COR-L47 (cell line): ENCODE measurements around the gene BAIAP3.

Experiments
- DNase-seq: peaks from one replicate; lab custom pipeline; 2025; lab: John Stamatoyannopoulos, UW

Gene BAIAP3

DNA sequence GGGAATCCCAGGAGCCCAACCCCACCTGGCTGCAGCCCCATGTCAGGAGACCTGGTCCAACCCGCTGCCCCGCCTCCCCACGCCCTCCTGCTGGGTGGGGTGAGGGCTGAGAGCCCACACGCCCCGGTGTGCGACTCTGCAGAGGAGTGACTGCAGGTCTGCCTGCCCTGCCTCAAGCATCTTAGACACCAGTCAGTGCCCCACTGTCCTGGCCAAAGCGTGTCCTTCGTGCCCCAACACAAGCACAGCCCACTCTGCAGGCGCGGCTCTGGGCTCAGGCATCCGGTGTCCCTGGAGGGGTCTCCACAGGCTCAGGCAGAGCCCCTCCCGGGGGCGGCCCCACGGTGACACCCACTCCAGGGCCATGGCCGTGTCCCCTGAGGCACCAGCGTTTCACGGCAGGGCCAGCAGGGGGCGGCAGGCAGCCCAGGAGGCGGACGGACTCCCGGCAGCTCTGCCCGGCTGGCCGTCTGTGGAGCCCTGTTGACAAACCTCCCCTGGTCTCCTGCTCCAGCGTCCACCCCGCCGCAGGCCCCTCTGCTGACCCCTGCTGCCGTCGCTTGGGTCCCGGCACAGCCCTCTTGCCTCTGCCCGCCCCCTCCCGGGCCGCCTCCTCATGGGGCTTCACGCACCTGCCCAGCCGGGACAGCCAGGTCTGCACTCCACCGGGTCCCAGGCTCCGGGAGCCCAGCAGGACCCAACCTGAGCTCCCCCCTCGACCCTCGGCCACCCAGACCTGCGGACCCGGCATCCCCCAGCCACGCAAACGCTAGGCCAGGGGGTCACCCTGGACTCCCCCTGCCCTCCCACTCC, 32.6 kb upstream of the BAIAP3 start:
- DNase-seq = no peak

GRCh38 chr16:1301562-1301961, 31.9 kb upstream of the BAIAP3 start:
- DNase-seq = no peak

GRCh38 chr16:1305823-1306222, 27.6 kb upstream of the BAIAP3 start:
- no peak for DNase-seq

DNA sequence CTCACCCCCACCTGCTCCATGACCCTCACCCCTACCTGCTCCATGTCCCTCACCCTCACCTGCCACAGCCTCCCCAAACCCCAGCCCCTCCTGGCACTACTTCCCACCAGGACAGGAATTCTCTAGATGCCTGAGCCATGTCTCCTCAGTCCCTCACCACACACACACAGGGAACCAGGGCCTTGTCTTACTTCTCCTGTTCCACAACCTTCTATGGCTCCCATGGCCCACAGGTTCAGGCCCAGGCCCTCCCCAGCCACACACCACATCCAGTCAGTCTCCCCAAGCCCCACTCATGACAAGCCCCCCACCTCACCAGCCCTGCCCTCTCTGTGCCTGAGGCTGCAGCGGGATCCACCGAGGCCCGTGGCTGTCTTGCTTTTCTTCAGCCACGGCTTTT, 27.1 kb upstream of the BAIAP3 start:
- DNase-seq = no peak

DNA sequence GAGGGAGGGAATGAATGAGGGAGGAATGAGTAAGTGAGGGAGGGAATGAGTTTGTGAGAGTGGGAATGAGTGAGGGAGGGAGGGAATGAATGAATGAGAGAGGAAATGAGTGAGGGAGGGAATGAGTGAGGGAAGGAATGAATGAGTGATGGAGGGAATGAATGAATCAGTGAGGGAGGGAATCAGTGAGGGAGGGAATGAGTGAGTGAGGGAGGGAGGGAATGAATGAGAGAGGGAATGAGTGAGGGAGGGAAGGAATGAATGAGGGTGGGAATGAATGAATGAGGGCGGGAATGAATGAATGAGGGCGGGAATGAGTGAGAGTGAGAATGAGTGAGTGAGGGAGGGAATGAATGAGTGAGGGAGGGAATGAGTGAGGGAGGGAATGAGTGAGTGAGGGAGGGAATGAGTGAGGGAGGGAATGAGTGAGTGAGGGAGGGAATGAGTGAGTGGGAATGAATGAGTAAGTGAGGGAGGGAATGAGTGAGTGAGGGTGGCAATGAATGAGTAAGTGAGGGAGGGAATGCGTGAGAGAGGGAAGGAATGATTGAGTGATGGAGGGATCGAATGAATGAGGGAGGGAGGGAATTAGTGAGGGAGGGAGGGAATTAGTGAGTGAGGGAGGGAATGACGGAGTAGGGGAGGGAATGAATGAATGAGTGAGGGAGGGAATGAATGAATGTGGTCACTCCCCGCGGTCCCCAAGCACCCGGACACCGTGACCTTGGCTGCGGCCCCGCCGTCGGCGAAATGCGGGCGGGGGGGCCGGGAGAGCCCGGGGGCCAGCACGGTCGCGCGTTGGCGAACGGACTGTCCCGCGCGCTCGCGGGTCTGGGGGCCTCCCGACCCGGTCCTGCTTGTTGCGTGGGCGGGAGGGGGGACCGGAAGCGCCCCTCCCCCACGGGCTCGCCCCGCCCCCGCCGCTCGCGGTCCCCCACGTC, 25.1 kb upstream of the BAIAP3 start:
- no peak for DNase-seq

DNA sequence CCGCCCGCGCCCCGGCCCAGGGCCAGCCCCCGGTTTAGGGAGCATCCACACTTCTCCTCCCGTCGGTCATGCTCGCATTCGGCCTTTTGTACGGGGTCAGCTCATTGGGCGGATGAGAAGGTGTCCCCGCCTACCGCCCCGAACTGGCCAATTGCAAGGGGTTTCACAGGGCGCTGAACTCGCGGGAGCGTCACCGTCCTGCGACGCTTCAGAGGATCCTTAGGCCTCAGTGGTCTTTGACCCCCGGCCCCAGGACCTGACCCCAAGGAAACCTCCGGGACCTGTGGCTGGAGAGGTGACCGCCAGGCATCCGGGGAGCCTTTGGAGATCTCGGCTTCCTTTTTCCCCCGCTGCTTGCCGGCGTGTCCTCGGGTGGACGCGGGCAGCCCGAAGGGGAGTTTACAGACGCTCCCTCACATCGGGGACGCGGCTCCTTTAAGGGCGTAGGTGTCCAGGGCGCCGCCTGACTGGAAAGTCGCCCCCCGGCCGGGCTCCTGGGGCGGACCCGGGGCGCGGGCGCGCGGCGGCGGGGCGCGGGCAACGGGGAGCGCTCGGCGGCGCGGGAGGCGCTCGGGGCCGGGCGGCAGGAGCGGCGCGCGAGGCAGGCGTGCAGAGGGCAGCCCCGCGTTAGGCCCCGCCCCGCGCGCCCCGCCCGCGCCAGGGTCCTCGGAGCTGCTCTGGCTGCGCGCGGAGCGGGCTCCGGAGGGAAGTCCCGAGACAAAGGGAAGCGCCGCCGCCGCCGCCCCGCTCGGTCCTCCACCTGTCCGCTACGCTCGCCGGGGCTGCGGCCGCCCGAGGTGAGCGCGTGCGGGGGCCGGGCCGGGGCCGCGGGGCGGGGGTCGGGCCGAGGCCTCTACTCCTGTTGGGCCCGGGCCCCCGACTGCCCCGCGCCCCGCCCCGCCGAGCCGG, 24.2 kb upstream of the BAIAP3 start, which contains the start of gene UBE2I:
TSS of gene UBE2I (plus strand) at position 660 of the 909 bp plus-strand sequence. CDS start 4,395 bp downstream, outside the sequence.
- DNase-seq = peak; percentile 95

DNA sequence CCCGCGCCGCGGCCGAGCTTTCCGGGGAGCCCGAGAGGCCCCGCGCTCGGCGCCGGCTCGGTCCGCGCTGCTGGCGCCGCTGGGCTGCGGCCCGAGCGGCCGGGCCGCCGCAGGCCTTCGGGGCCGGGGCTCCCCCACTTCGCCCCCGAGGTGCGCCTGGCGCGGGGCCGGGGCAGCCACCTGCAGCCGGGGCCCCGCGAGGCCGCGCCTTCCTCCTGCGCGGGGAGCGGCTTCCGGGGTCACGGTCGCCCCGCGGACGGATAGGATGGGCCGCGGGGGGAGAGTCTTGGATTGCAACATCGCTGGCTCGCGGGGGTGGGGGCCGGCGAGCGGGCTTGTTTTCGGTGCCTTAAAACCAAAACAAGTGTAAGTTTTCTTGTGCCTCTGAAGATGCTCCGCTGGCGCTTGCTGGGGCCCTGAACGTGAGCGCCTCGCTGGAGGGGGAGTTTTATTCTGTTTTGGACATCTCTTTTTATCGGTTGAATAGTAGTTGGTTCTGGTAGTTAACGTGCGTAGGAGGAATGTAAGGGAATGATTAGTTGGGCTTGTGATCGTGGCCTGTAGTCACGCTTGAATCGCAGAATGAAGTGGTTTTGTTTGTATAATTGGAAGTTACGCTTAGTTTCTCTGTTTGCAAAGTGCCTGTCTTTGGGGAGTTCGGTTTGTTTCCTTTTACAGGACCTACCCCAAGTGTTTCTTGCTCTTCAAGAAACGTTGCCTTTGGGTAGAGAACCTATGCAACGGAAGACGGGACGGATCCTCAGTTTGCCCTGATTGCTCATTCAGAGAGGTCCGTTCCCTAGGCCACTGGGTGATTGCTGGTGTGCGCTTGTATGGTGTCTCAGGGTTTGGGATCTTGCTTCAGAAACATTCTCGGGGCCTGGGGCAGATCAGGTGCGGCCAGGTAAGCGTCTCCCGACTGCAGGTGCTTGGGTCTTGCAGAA, 23.3 kb upstream of the BAIAP3 start:
- DNase-seq = no peak

GRCh38 chr16:1310832-1311200, 22.6 kb upstream of the BAIAP3 start:
- DNase-seq = no peak

- DNase-seq = no peak
These were observed 22.2 kb upstream of the BAIAP3 start for GRCh38 chr16:1311212-1311737.

DNA sequence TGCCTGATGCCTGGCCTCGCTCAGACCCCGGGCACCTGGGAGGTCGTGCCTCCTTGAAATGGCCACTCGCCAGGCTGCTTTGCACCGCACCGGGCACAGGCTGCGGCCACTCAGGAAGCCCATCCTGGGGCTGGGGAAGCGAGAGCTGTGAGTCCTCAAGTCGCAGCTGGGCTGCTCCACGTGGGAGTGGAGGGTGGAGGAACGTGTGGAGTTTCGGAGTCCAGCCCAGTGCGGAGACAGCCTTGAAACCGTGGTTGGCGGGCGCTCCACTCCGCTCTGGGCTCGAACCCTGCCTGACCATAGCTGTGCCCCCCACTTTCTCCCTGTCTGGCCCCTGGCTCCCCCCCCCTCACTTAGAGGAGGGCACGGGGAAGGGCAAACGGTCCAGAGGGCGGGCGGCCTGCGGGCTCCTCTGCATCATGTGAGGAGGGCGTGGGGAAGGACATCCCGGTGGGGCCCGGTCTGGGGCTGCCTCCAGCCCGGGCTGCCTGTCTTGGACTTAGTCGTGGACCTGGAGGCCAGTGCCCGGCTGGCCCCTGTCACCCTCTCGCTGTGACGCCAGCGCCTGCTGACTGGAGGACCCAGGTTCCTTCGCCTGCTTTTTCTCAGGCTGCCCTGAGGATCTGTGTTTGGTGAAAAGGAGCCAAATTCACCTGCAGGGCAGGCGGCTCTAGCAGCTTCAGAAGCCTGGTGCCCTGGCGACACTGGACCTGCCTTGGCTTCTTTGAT, 21.5 kb upstream of the BAIAP3 start:
- DNase-seq = no peak

DNA sequence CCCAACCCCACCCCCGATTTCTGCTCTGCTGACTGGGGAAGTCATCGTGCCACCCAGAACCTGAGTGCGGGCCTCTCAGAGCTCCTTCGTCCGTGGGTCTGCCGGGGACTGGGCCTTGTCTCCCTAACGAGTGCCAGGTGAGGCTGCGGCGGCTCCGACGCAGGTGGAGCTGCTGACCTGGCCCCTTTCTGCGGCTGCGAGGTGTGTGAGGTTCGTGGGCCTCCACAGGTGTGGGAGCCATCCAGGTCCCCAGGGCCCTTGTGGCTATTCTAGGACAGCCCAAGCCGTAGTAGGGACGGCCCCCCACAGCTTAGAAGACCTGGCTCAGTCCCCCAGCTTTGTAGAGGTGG, 21.0 kb upstream of the BAIAP3 start:
- DNase-seq = no peak

DNA sequence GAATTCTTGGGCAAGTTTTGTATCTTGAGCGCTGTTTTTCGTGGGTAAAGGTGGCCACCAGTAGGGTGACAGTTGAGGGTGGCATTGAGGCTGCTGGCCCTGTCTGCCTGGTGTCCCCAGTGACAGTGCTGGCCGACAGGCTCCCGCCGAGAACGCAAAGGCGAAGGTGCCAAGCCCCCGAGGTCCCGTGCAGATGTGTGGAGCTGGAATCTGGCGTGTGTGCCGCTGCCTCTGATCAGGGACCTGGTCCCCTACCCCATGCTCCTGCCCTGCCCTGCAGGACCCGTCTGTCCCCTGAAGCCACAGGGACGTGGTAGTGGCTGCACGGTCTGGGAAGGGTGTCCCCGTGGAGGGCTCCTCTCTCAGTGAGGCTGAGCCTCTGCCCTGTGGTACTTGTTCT, 20.5 kb upstream of the BAIAP3 start:
- no peak for DNase-seq

DNA sequence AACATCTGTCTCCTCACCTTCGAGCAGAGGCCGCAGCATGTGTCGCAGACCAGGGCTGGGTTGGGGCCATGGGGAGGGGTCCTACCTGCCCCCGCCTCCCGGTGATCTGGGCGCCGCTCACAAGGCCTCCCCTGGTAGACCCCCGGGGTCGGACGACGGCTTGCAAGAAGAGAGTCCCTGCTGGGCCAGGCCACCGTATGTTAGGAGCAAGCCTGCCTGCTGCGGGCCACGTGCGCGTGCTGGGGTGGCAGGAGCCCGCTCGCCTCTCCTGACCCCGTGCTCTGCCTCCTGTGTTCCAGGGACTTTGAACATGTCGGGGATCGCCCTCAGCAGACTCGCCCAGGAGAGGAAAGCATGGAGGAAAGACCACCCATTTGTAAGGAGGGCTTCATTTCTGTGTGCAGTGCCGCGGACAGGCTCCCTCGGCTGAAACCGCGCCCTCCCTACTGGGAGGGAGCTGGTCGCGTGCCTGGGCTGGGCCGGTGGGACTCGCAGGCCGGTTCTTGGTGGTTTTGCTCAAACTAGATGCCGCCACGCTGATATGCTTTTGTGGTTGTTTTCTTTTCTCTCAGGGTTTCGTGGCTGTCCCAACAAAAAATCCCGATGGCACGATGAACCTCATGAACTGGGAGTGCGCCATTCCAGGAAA, 19.6 kb upstream of the BAIAP3 start:
- DNase-seq = no peak

DNA sequence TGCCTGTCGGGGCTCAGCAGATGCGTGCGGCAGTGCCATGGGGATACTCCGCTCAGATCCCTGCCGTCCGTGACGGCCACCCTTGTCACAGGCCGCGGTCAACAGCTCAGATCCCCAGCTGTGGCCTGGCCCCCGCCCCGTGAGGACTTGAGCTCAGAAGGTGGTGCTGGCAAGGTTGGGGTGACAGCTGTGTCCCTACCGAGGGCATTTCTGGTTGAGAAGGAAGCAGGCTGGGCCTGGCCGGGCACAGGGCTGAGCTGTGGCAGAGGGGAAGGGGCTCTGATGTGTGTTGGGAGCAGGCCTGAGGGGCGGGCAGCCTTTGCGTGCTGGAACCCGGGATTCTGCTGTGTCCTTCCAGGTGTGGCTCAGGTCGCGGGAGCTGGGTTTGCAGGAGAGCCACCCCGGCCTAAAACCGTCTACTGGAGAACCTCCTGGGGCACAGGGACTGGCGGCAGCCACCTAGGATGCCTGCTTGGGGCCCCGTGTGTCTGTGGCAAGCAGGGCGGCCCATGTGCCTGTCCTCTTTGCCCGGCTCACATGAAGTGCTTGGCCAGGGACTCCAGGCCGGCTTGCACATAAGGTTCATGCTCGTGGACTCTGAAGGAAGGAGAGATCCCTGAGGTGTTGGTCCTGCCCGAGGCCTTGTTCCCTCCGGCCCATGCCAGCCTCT, 18.9 kb upstream of the BAIAP3 start:
- no peak for DNase-seq

GRCh38 chr16:1315081-1316032, 18.1 kb upstream of the BAIAP3 start:
- no peak for DNase-seq

DNA sequence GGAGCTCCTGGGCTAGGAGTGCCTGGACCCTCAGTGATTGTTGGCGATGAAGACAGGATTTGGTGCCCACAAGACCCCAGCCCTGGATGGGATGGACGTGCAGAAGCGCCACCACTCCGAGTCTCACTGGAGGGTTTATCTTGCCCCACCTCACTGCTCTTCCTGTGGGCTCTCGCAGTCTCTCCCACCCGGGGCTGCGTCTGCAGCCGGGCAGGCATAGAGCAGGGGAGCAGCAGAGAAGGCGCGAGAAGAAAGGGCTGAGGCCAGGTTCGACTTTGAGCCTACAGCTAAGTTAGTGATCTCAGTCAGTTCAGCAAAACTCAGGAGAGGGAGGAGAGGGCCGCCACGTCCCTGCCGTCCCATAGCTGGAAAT, 17.4 kb upstream of the BAIAP3 start:
- DNase-seq = no peak

DNA sequence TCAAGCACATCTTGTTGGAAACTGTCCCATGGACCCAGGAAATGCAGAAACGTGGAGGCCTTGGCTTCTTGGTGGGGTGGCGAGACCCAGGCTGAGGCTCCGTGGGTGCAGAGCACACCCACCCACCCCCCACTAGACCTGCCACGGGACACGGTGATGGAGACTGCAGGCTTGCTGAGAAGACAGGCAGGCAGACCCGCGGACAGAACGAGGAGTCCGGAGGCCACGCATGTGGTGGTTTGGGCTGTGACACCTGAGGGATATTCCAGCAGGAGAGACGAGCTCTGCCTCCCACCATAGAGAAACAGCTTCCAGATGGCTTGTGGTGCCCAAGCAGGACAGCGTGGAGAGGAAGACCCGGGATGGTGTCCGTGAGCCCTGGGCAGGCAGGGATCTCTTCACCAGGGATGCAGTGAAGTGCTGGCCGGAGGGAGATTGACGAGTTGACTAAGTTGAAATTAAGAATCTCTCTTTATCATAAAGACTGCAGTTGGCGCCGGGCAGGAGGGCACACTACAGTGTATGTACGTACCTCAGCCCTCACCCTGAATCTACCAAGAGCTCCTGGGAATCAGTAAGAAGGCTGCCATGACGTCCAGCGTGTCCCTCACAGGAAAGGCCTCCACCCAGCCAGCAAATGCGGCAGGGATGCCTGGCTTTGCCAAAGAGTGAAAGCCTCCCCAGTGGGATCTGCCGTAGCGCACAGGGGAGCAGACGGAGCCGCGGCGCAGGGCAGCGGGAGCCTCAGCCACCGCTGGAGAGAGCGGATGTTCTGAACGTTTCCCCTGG, 15.8 kb upstream of the BAIAP3 start:
- DNase-seq = no peak
